Endothelial cell of umbilical vein (primary cell): ENCODE results near the gene FAM184B. TPM values are rescaled to one million over a fixed set of nuclear protein-coding genes. Genes with fewer than 3 reads are reported as not detected.

Experiments
- BruUV-seq: library from RNA; stranded (reverse); fragments of 400-500 nt; replicated peaks from 2 replicates; lab custom pipeline; 2021; lab: Mats Ljungman, UMichigan
- CTCF ChIA-PET: fragments of 300-600, 350-600 bp; sonication (Branson Sonifier 250); formaldehyde crosslinking; loops from one replicate; lab custom pipeline; 2021; ENCODE audit warnings: antibody characterized with exemption, inconsistent platforms; lab: Charles Lee
- POLR2A ChIA-PET: fragments of 300-600, 350-600 bp; sonication (Branson Sonifier 250); formaldehyde crosslinking; loops from one replicate; lab custom pipeline; 2021; ENCODE audit warnings: antibody characterized with exemption, inconsistent platforms; lab: Charles Lee
- DNase-seq: peaks from one replicate; pipeline ENCODE4 v3.0.0-alpha.2; 2011; ENCODE audit warnings: low read depth, low spot score
- FAIRE-seq: peaks from 2 replicates; lab custom pipeline; 2011; peaks lifted over from hg19 to GRCh38; lab: Jason Lieb, UNC
- H2AFZ ChIP-seq: 2 replicates; pipeline ENCODE4 v1.6.0; 2012; ENCODE audit warnings: low read depth, low read length, control low read depth, inconsistent platforms
- H3K27ac ChIP-seq: 2 replicates; pipeline ENCODE4 v1.5.1; 2011; ENCODE audit warnings: low read depth, mild to moderate bottlenecking, control low read depth, low read length, moderate library complexity; ENCODE audit not compliant: insufficient read depth
- H3K27me3 ChIP-seq, 2 experiments: 2 replicates each; pipeline versions ENCODE4 v1.6.0 to v1.6.1; 2011; ENCODE audit warnings: low read length in 2 of 2, mixed read lengths in 1 of 2; ENCODE audit not compliant: control insufficient read depth in 2 of 2, insufficient read depth in 2 of 2
- H3K36me3 ChIP-seq, 2 experiments: 2 replicates in 1 of 2; 3 replicates in 1 of 2; pipeline ENCODE4 v1.5.1; 2011; ENCODE audit warnings: low read length in 2 of 2, mild to moderate bottlenecking in 1 of 2, moderate library complexity in 1 of 2; ENCODE audit not compliant: control insufficient read depth in 2 of 2, insufficient read depth in 2 of 2; ENCODE audit errors: extremely low read depth in 1 of 2
- H3K4me1 ChIP-seq: 3 replicates; pipeline ENCODE4 v1.5.1; 2011; ENCODE audit warnings: mild to moderate bottlenecking, low read length; ENCODE audit not compliant: control insufficient read depth, insufficient read depth; ENCODE audit errors: extremely low read depth
- H3K4me2 ChIP-seq: 2 replicates; pipeline ENCODE4 v1.6.1; 2011; ENCODE audit warnings: low read length, control low read depth, mixed read lengths; ENCODE audit not compliant: insufficient read depth
- H3K4me3 ChIP-seq, 3 experiments: fragments of 200-600 bp in 1 of 3; sonication (generic), shearing (Covaris generic) in 1 of 3; replicated peaks in 1 of 3; 2 replicates each; pipeline ENCODE4 v1.5.1; 2011 to 2016; ENCODE audit warnings: control low read depth in 3 of 3, low read length in 3 of 3, mild to moderate bottlenecking in 2 of 3, inconsistent platforms in 1 of 3, low read depth in 1 of 3, moderate library complexity in 1 of 3; ENCODE audit not compliant: insufficient read depth in 1 of 3
- H3K79me2 ChIP-seq: 2 replicates; pipeline ENCODE4 v1.6.0; 2012; ENCODE audit warnings: low read length, inconsistent platforms; ENCODE audit not compliant: control insufficient read depth, insufficient read depth
- H3K9ac ChIP-seq: replicated peaks from 2 replicates; pipeline ENCODE3; 2011; ENCODE audit warnings: low read length, control low read depth; ENCODE audit not compliant: insufficient read depth; ENCODE audit errors: extremely low read depth
- H3K9me1 ChIP-seq: replicated peaks from 3 replicates; pipeline ENCODE4 v1.6.0; 2011; ENCODE audit warnings: mild to moderate bottlenecking, low read length; ENCODE audit not compliant: control insufficient read depth, insufficient read depth; ENCODE audit errors: extremely low read depth
- H3K9me3 ChIP-seq: replicated peaks from 2 replicates; pipeline ENCODE4 v1.5.1; 2012; ENCODE audit warnings: low read length, inconsistent platforms; ENCODE audit not compliant: control insufficient read depth, insufficient read depth
- H4K20me1 ChIP-seq: replicated peaks from 2 replicates; pipeline ENCODE3; 2011; ENCODE audit warnings: mild to moderate bottlenecking, low read length; ENCODE audit not compliant: control insufficient read depth, insufficient read depth; ENCODE audit errors: extremely low read depth
- CTCF ChIP-seq, 2 donors: IDR thresholded peaks; 1 replicate in 1 of 2; 2 replicates in 1 of 2; pipeline ENCODE4 v1.5.1; 2011; ENCODE audit warnings: low read length in 2 of 2, mild to moderate bottlenecking in 2 of 2, moderate library complexity in 2 of 2, control low read depth in 1 of 2, inconsistent platforms in 1 of 2, low read depth in 1 of 2; ENCODE audit not compliant: insufficient read depth in 1 of 2; ENCODE audit errors: extremely low read depth in 1 of 2
- EZH2 ChIP-seq: IDR thresholded peaks from 2 replicates; pipeline ENCODE4 v1.6.1; 2012; ENCODE audit warnings: borderline replicate concordance, low read depth, mild to moderate bottlenecking, moderate library complexity, low read length, inconsistent platforms; ENCODE audit not compliant: severe bottlenecking
- FOS ChIP-seq: IDR thresholded peaks from 2 replicates; pipeline ENCODE4 v1.6.1; 2011; ENCODE audit warnings: mild to moderate bottlenecking, low read length, moderate library complexity, borderline replicate concordance; ENCODE audit not compliant: insufficient read depth
- GATA2 ChIP-seq: IDR thresholded peaks from 2 replicates; pipeline ENCODE4 v1.7.0; 2011; ENCODE audit warnings: low read depth, mild to moderate bottlenecking, moderate library complexity, mixed read lengths, low read length; ENCODE audit not compliant: insufficient read length, insufficient read depth
- JUN ChIP-seq: IDR thresholded peaks from 2 replicates; pipeline ENCODE4 v1.6.1; 2011; ENCODE audit warnings: borderline replicate concordance, low read depth; ENCODE audit not compliant: insufficient read length, insufficient read depth
- MAX ChIP-seq: IDR thresholded peaks from 2 replicates; pipeline ENCODE4 v1.6.1; 2011; ENCODE audit not compliant: insufficient read depth, insufficient read length
- MYC ChIP-seq: IDR thresholded peaks from one replicate; pipeline ENCODE4 v1.6.1; 2011; ENCODE audit warnings: mild to moderate bottlenecking, low read depth, low read length
- POLR2A ChIP-seq: IDR thresholded peaks from 2 replicates; pipeline ENCODE4 v1.6.1; 2012; ENCODE audit warnings: low read depth, mild to moderate bottlenecking, control low read depth, low read length
- POLR2AphosphoS5 ChIP-seq: IDR thresholded peaks from 2 replicates; pipeline ENCODE4 v1.6.1; 2012; ENCODE audit warnings: low read depth, mild to moderate bottlenecking, control low read depth, low read length, moderate library complexity; ENCODE audit not compliant: insufficient read depth
- dilution Hi-C: fragments of 300-500 bp; cut with MboI; formaldehyde crosslinking; loops from one replicate; pipeline ENCODE4 v1.15.0; 2019; ENCODE audit warnings: low sequenced_read_pairs; ENCODE audit not compliant: extremely low pct_ligation_motif_present
- intact Hi-C: fragments of 100-400 bp; cut with micrococcal nuclease; formaldehyde crosslinking; loops from one replicate; pipeline ENCODE4 v1.10.0; 2022
- polyA plus RNA-seq, 4 experiments: library from polyadenylated mRNA; depleted of rRNA in 3 of 4; stranded (reverse) in 3 of 4; unstranded in 1 of 4; fragments of >200 nt; gene quantifications; 2 replicates each; pipeline versions ENCODE4 v1.2.1 to v1.2.3, GENCODE V29; 2011 to 2012; ENCODE audit warnings: missing spikeins in 1 of 4
- total RNA-seq: library from RNA; stranded (reverse); gene quantifications from 2 replicates; pipeline ENCODE4 v1.2.3, GENCODE V29; 2021

FAM184B gene
- total and polyA plus RNA-seq, 2 donors (not counting 3 experiments of a cell fraction or from before 2014, with no cell fraction given): not detected

GRCh38 chr4:17664755-17665154, 116.7 kb downstream of the FAM184B start:
- dilution Hi-C loops: no loop called here
- no peak overlapping the region for H3K4me3 ChIP-seq
- no peaks in the 10 kb centered on the region for H3K9me3 ChIP-seq
- intact Hi-C loops: no loop called here
- TF ChIP-seq POLR2A: no peak
- no peak for TF ChIP-seq EZH2
- no peak for TF ChIP-seq POLR2AphosphoS5
- no peak for TF ChIP-seq FOS
- TF ChIP-seq GATA2: no peak
- TF ChIP-seq MYC: no peak
- TF ChIP-seq CTCF (IDR thresholded peaks at IDR 0.05; ENCODE audit: extremely low read depth in 1 of 2, insufficient read depth in 1 of 2, low read depth in 1 of 2, low read length in 2 of 2): no peak
- no peak for TF ChIP-seq MAX
- TF ChIP-seq JUN: no peak
- DNase-seq (no peak), FAIRE-seq (no peak)
- H3K4me1 ChIP-seq: no peaks in the 10 kb centered on the region
- no peak overlapping the region for H3K9ac ChIP-seq
- no peaks in the 10 kb centered on the region for H3K27me3 ChIP-seq
- BruUV-seq: no TSS peak
- H2AFZ ChIP-seq: no peak overlapping the region
- H3K4me2 ChIP-seq: no peak overlapping the region
- ChIA-PET CTCF (no interaction called here), POLR2A (no interaction called here)
- H4K20me1 ChIP-seq: no peaks in the 10 kb centered on the region
- H3K79me2 ChIP-seq: no peaks in the 10 kb centered on the region
- H3K36me3 ChIP-seq: no peaks in the 10 kb centered on the region
- H3K27ac ChIP-seq: no peak overlapping the region
- H3K9me1 ChIP-seq: no peaks in the 10 kb centered on the region
